Panc1 (cell line): ENCODE measurements around the gene CHD6. TPM values are rescaled to one million over a fixed set of nuclear protein-coding genes. Genes with fewer than 3 reads are reported as not detected.

Experiments
- ATAC-seq: fragments of 200-7000 bp; cut with Tn5 transposase; 2 replicates; pipeline ENCODE4 v1.9.1; 2020; ENCODE audit warnings: mild to moderate bottlenecking, moderate library complexity
- BruUV-seq: library from RNA; stranded (reverse); fragments of 400-500 nt; replicated peaks from 2 replicates; lab custom pipeline; 2021; lab: Mats Ljungman, UMichigan
- CTCF ChIA-PET: fragments of 300-600 bp; sonication (Branson Sonifier 250); formaldehyde crosslinking; loops from one replicate; lab custom pipeline; 2022; ENCODE audit warnings: antibody characterized with exemption; lab: Charles Lee
- POLR2A ChIA-PET: fragments of 300-600 bp; sonication (Branson Sonifier 250); formaldehyde crosslinking; loops from one replicate; lab custom pipeline; 2022; ENCODE audit warnings: antibody characterized with exemption; lab: Charles Lee
- DNase-seq: peaks from one replicate; pipeline ENCODE4 v3.0.0-alpha.2; 2010; ENCODE audit warnings: low read depth, low spot score
- H3K27ac ChIP-seq: 2 replicates; pipeline ENCODE4 v1.5.1; 2011; ENCODE audit warnings: mild to moderate bottlenecking, low read length, inconsistent platforms
- H3K27me3 ChIP-seq: fragments of 200-500 bp; sonication (Bioruptor generic); 2 replicates; pipeline ENCODE4 v1.6.0; 2014; ENCODE audit warnings: low read length, inconsistent platforms; ENCODE audit not compliant: control insufficient read depth, insufficient read depth
- H3K36me3 ChIP-seq: fragments of 200-500 bp; sonication (Bioruptor generic); 2 replicates; pipeline ENCODE4 v1.5.1; 2014; ENCODE audit warnings: inconsistent platforms, mild to moderate bottlenecking, low read length, moderate library complexity; ENCODE audit not compliant: control insufficient read depth, insufficient read depth
- H3K4me1 ChIP-seq: 2 replicates; pipeline ENCODE4 v1.5.1; 2011; ENCODE audit warnings: inconsistent platforms, mild to moderate bottlenecking, low read length, moderate library complexity; ENCODE audit not compliant: control insufficient read depth, insufficient read depth
- H3K4me3 ChIP-seq, 2 experiments: 2 replicates each; pipeline ENCODE4 v1.5.1; 2011 to 2012; ENCODE audit warnings: low read depth in 2 of 2, low read length in 2 of 2, mild to moderate bottlenecking in 2 of 2, inconsistent platforms in 1 of 2, moderate library complexity in 1 of 2
- H3K9me3 ChIP-seq: fragments of 200-500 bp; sonication (Bioruptor generic); 2 replicates; pipeline ENCODE4 v1.5.1; 2014; ENCODE audit warnings: low read depth, mild to moderate bottlenecking, inconsistent platforms, low read length, moderate library complexity; ENCODE audit not compliant: control insufficient read depth, insufficient read depth
- CTCF ChIP-seq: fragments of 450-650 bp; IDR thresholded peaks from 2 replicates; pipeline ENCODE4 v1.5.1; 2017; ENCODE audit warnings: mild to moderate bottlenecking
- REST ChIP-seq, 2 experiments: IDR thresholded peaks; 2 replicates each; pipeline ENCODE4 v1.6.1; 2011 to 2012; ENCODE audit warnings: low read depth in 2 of 2, control low read depth in 1 of 2, low read length in 1 of 2, mild to moderate bottlenecking in 1 of 2, moderate library complexity in 1 of 2; ENCODE audit not compliant: insufficient read depth in 1 of 2
- SIN3A ChIP-seq: IDR thresholded peaks from 2 replicates; pipeline ENCODE4 v1.6.1; 2012; ENCODE audit warnings: low read depth, mild to moderate bottlenecking, low read length, moderate library complexity, borderline replicate concordance; ENCODE audit not compliant: insufficient read depth
- TCF7L2 ChIP-seq: IDR thresholded peaks from 2 replicates; pipeline ENCODE4 v1.6.1; 2011; ENCODE audit warnings: mild to moderate bottlenecking, low read depth, low read length, inconsistent platforms
- in situ Hi-C: cut with HindIII; loops from 2 replicates; pipeline ENCODE4 v1.10.0; 2016; ENCODE audit warnings: low sequenced_read_pairs, low pct_unique_long_range_greater_than_20kb
- intact Hi-C: fragments of 100-400 bp; cut with micrococcal nuclease; formaldehyde crosslinking; loops from one replicate; pipeline ENCODE4 v1.10.0; 2022; ENCODE audit not compliant: unreplicated experiment
- total RNA-seq: library from RNA; stranded (reverse); gene quantifications from one replicate; pipeline ENCODE4 v1.2.1, GENCODE V29; 2021; ENCODE audit not compliant: unreplicated experiment

Gene CHD6
- total RNA-seq, 1 experiment from 2014 or later = 21.3 TPM

GRCh38 chr20:41526327-41526726 lies 91.8 kb downstream of the CHD6 start:
- CTCF ChIA-PET = no interaction called here
- POLR2A ChIA-PET = no interaction called here

GRCh38 chr20:41524980-41525613 lies 93.1 kb downstream of the CHD6 start:
- ChIA-PET CTCF (no interaction called here), POLR2A (no interaction called here)
- no peak for TF ChIP-seq CTCF
- TF ChIP-seq TCF7L2 = no peak
- no peak for TF ChIP-seq REST (IDR thresholded peaks at IDR 0.05; ENCODE audit: insufficient read depth in 1 of 2, low read depth in 2 of 2, low read length in 1 of 2)
- TF ChIP-seq SIN3A = no peak
- DNase-seq (no peak), ATAC-seq (no peak)
- H3K36me3 ChIP-seq = no peaks in the 10 kb centered on the region
- H3K27ac ChIP-seq = no peak overlapping the region
- in situ Hi-C loops (no loop called here), intact Hi-C loops (no loop called here)
- no peaks in the 10 kb centered on the region for H3K27me3 ChIP-seq
- H3K9me3 ChIP-seq = no peaks in the 10 kb centered on the region
- H3K4me1 ChIP-seq = no peaks in the 10 kb centered on the region
- H3K4me3 ChIP-seq = no peak overlapping the region
- BruUV-seq = no TSS peak

More at GRCh38 chr20:41526327-41526726, 91.8 kb downstream of the CHD6 start:
- no peaks in the 10 kb centered on the region for H3K4me1 ChIP-seq
- DNase-seq (no peak), ATAC-seq (no peak)
- H3K36me3 ChIP-seq = no peaks in the 10 kb centered on the region
- no peaks in the 10 kb centered on the region for H3K9me3 ChIP-seq
- BruUV-seq = no TSS peak
- TF ChIP-seq REST (IDR thresholded peaks at IDR 0.05; ENCODE audit: insufficient read depth in 1 of 2, low read depth in 2 of 2, low read length in 1 of 2) = no peak
- no peak for TF ChIP-seq TCF7L2
- no peak overlapping the region for H3K27ac ChIP-seq
- in situ Hi-C loops = no loop called here
- H3K27me3 ChIP-seq = no peaks in the 10 kb centered on the region
- intact Hi-C loops = no loop called here
- no peak overlapping the region for H3K4me3 ChIP-seq
